ENCODE results near the gene COMMD7.
"Not testable (repeated sequence)": the region's sequence is repeated elsewhere in the genome, so short reads cannot be mapped to it uniquely, and the experiment has no call there.

COMMD7 gene

GRCh38 chr20:32779500-32780211 is 36.4 kb upstream of the COMMD7 start:
- Histone ChIP-seq H3K36me3 (ENCODE audit: control insufficient read depth, insufficient read depth, low read length) (no peaks in the 10 kb centered on the region), H3K4me3 (ENCODE audit: low read length) (no peak overlapping the region), H3K27ac (ENCODE audit: low read depth, low read length) (no peak overlapping the region), H3K9ac (ENCODE audit: low read length) (no peak overlapping the region), H3K27me3 (ENCODE audit: control insufficient read depth, insufficient read depth, low read length) (no peaks in the 10 kb centered on the region), H3K4me1 (ENCODE audit: control insufficient read depth, insufficient read depth, low read length) (no peaks in the 10 kb centered on the region)

GRCh38 chr20:32777177-32777956 is 34.1 kb upstream of the COMMD7 start:
- H3K9ac ChIP-seq (ENCODE audit: low read length) = no peak overlapping the region
- H3K4me1 ChIP-seq (ENCODE audit: control insufficient read depth, insufficient read depth, low read length) = no peaks in the 10 kb centered on the region

GRCh38 chr20:32775336-32775991 is 32.2 kb upstream of the COMMD7 start:
- Histone ChIP-seq H3K36me3 (ENCODE audit: control insufficient read depth, insufficient read depth, low read length) (no peaks in the 10 kb centered on the region), H3K9ac (ENCODE audit: low read length) (no peak overlapping the region), H3K4me1 (ENCODE audit: control insufficient read depth, insufficient read depth, low read length) (no peaks in the 10 kb centered on the region), H3K4me3 (ENCODE audit: low read length) (no peak overlapping the region), H3K27ac (ENCODE audit: low read depth, low read length) (no peak overlapping the region), H3K27me3 (ENCODE audit: control insufficient read depth, insufficient read depth, low read length) (no peaks in the 10 kb centered on the region)

More at GRCh38 chr20:32777177-32777956, 34.1 kb upstream of the COMMD7 start:
- no peaks in the 10 kb centered on the region for H3K27me3 ChIP-seq (ENCODE audit: control insufficient read depth, insufficient read depth, low read length)
- no peak overlapping the region for H3K4me3 ChIP-seq (ENCODE audit: low read length)
- no peaks in the 10 kb centered on the region for H3K36me3 ChIP-seq (ENCODE audit: control insufficient read depth, insufficient read depth, low read length)
- no peak overlapping the region for H3K27ac ChIP-seq (ENCODE audit: low read depth, low read length)

GRCh38 chr20:32773855-32774254 is 30.6 kb upstream of the COMMD7 start:
- Histone ChIP-seq H3K36me3 (ENCODE audit: control insufficient read depth, insufficient read depth, low read length) (no peaks in the 10 kb centered on the region), H3K9ac (ENCODE audit: low read length) (no peak overlapping the region), H3K27ac (ENCODE audit: low read depth, low read length) (no peak overlapping the region), H3K4me1 (ENCODE audit: control insufficient read depth, insufficient read depth, low read length) (no peaks in the 10 kb centered on the region), H3K4me3 (ENCODE audit: low read length) (no peak overlapping the region), H3K27me3 (ENCODE audit: control insufficient read depth, insufficient read depth, low read length) (no peaks in the 10 kb centered on the region)

GRCh38 chr20:32773223-32773622 is 30.0 kb upstream of the COMMD7 start:
- Histone ChIP-seq H3K27me3 (ENCODE audit: control insufficient read depth, insufficient read depth, low read length) (no peaks in the 10 kb centered on the region), H3K4me1 (ENCODE audit: control insufficient read depth, insufficient read depth, low read length) (no peaks in the 10 kb centered on the region), H3K9ac (ENCODE audit: low read length) (no peak overlapping the region), H3K36me3 (ENCODE audit: control insufficient read depth, insufficient read depth, low read length) (no peaks in the 10 kb centered on the region), H3K4me3 (ENCODE audit: low read length) (no peak overlapping the region), H3K27ac (ENCODE audit: low read depth, low read length) (no peak overlapping the region)

- H3K9ac ChIP-seq (ENCODE audit: low read length) = no peak overlapping the region
- no peaks in the 10 kb centered on the region for H3K27me3 ChIP-seq (ENCODE audit: control insufficient read depth, insufficient read depth, low read length)
- H3K27ac ChIP-seq (ENCODE audit: low read depth, low read length) = no peak overlapping the region
- H3K4me1 ChIP-seq (ENCODE audit: control insufficient read depth, insufficient read depth, low read length) = no peaks in the 10 kb centered on the region
- no peak overlapping the region for H3K4me3 ChIP-seq (ENCODE audit: low read length)
- H3K36me3 ChIP-seq (ENCODE audit: control insufficient read depth, insufficient read depth, low read length) = no peaks in the 10 kb centered on the region
Measured at GRCh38 chr20:32772046-32772445, 28.8 kb upstream of the COMMD7 start.

- Histone ChIP-seq H3K4me1 (ENCODE audit: control insufficient read depth, insufficient read depth, low read length) (peaks cover 4% of the 10 kb centered on the region), H3K9ac (ENCODE audit: low read length) (no peak overlapping the region), H3K4me3 (ENCODE audit: low read length) (no peak overlapping the region), H3K36me3 (ENCODE audit: control insufficient read depth, insufficient read depth, low read length) (no peaks in the 10 kb centered on the region), H3K27ac (ENCODE audit: low read depth, low read length) (no peak overlapping the region), H3K27me3 (ENCODE audit: control insufficient read depth, insufficient read depth, low read length) (no peaks in the 10 kb centered on the region)
Measured at GRCh38 chr20:32767418-32768198, 24.3 kb upstream of the COMMD7 start.

- not testable (repeated sequence) for H3K9ac ChIP-seq (ENCODE audit: low read length)
Measured at GRCh38 chr20:32765230-32765875, 22.1 kb upstream of the COMMD7 start.

GRCh38 chr20:32764005-32764960 is 21.0 kb upstream of the COMMD7 start:
- H3K27me3 ChIP-seq (ENCODE audit: control insufficient read depth, insufficient read depth, low read length) = no peaks in the 10 kb centered on the region
- no peaks in the 10 kb centered on the region for H3K36me3 ChIP-seq (ENCODE audit: control insufficient read depth, insufficient read depth, low read length)
- H3K4me3 ChIP-seq (ENCODE audit: low read length) = no peak overlapping the region
- H3K27ac ChIP-seq (ENCODE audit: low read depth, low read length) = no peak overlapping the region
- H3K9ac ChIP-seq (ENCODE audit: low read length) = no peak overlapping the region
- peaks cover 9% of the 10 kb centered on the region for H3K4me1 ChIP-seq (ENCODE audit: control insufficient read depth, insufficient read depth, low read length)

More at GRCh38 chr20:32765230-32765875, 22.1 kb upstream of the COMMD7 start:
- H3K4me3 ChIP-seq (ENCODE audit: low read length); H3K27ac ChIP-seq (ENCODE audit: low read depth, low read length); H3K4me1 ChIP-seq (ENCODE audit: control insufficient read depth, insufficient read depth, low read length); H3K36me3 ChIP-seq (ENCODE audit: control insufficient read depth, insufficient read depth, low read length); H3K27me3 ChIP-seq (ENCODE audit: control insufficient read depth, insufficient read depth, low read length): not testable (repeated sequence)

- Histone ChIP-seq H3K36me3 (ENCODE audit: control insufficient read depth, insufficient read depth, low read length) (no peaks in the 10 kb centered on the region), H3K27ac (ENCODE audit: low read depth, low read length) (no peak overlapping the region), H3K27me3 (ENCODE audit: control insufficient read depth, insufficient read depth, low read length) (no peaks in the 10 kb centered on the region), H3K4me3 (ENCODE audit: low read length) (peak overlapping the region; percentile 89), H3K4me1 (ENCODE audit: control insufficient read depth, insufficient read depth, low read length) (peaks cover 9% of the 10 kb centered on the region), H3K9ac (ENCODE audit: low read length) (peak overlapping the region; percentile 13)
Measured at GRCh38 chr20:32763202-32764004, 20.1 kb upstream of the COMMD7 start.

Data from rectal smooth muscle tissue (tissue), 1 donor.